RWPE2 (cell line): Measurements from ENCODE around the gene TRAPPC2L.

Experiments
- ATAC-seq: fragments of 200-7000 bp; cut with Tn5 transposase; 3 replicates; pipeline ENCODE4 v1.9.1; 2021; ENCODE audit warnings: low read depth
- DNase-seq: peaks from one replicate; pipeline ENCODE4 v3.0.0-alpha.2; 2020; ENCODE audit warnings: low spot score
- H3K27ac ChIP-seq: fragments of 450-650 bp; 2 replicates; pipeline ENCODE4 v1.5.1; 2017; ENCODE audit warnings: mild to moderate bottlenecking; ENCODE audit not compliant: poor library complexity, severe bottlenecking
- H3K27me3 ChIP-seq: fragments of 250-450 bp; sonication (Bioruptor Pico); 2 replicates; pipeline ENCODE4 v1.5.1; 2021; ENCODE audit warnings: mild to moderate bottlenecking, moderate library complexity; ENCODE audit not compliant: insufficient read depth, poor library complexity, severe bottlenecking
- H3K36me3 ChIP-seq: fragments of 250-450 bp; sonication (Bioruptor Pico); 2 replicates; pipeline ENCODE4 v1.5.1; 2020; ENCODE audit warnings: low read depth, mild to moderate bottlenecking, moderate library complexity
- H3K4me1 ChIP-seq: fragments of 250-450 bp; sonication (Bioruptor Pico); 2 replicates; pipeline ENCODE4 v1.5.1; 2021; ENCODE audit warnings: mild to moderate bottlenecking, moderate library complexity; ENCODE audit not compliant: insufficient read depth, poor library complexity, severe bottlenecking
- H3K4me3 ChIP-seq: fragments of 250-450 bp; sonication (Bioruptor Pico); 2 replicates; pipeline ENCODE4 v1.5.1; 2021; ENCODE audit warnings: mild to moderate bottlenecking, moderate library complexity; ENCODE audit not compliant: severe bottlenecking
- H3K9me3 ChIP-seq: fragments of 250-450 bp; sonication (Bioruptor Pico); 2 replicates; pipeline ENCODE4 v1.5.1; 2021; ENCODE audit warnings: mild to moderate bottlenecking, moderate library complexity; ENCODE audit not compliant: severe bottlenecking
- TF ChIP-seq, protein P1 (sequence below): fragments of 450-650 bp; IDR thresholded peaks from one replicate; pipeline ENCODE4 v1.5.1; 2017; ENCODE audit warnings: mild to moderate bottlenecking, moderate library complexity; ENCODE audit not compliant: poor library complexity, severe bottlenecking

The TRAPPC2L gene

GRCh38 chr16:88883946-88884345 lies 27.0 kb downstream of the TRAPPC2L start:
- H3K9me3 ChIP-seq: no peaks in the 10 kb centered on the region
- H3K4me1 ChIP-seq: peaks cover 2% of the 10 kb centered on the region
- no peak overlapping the region for H3K27ac ChIP-seq
- no peaks in the 10 kb centered on the region for H3K36me3 ChIP-seq
- no peak overlapping the region for H3K4me3 ChIP-seq
- H3K27me3 ChIP-seq: peaks cover 9% of the 10 kb centered on the region
- no peak for DNase-seq
- TF ChIP-seq, protein P1, sequence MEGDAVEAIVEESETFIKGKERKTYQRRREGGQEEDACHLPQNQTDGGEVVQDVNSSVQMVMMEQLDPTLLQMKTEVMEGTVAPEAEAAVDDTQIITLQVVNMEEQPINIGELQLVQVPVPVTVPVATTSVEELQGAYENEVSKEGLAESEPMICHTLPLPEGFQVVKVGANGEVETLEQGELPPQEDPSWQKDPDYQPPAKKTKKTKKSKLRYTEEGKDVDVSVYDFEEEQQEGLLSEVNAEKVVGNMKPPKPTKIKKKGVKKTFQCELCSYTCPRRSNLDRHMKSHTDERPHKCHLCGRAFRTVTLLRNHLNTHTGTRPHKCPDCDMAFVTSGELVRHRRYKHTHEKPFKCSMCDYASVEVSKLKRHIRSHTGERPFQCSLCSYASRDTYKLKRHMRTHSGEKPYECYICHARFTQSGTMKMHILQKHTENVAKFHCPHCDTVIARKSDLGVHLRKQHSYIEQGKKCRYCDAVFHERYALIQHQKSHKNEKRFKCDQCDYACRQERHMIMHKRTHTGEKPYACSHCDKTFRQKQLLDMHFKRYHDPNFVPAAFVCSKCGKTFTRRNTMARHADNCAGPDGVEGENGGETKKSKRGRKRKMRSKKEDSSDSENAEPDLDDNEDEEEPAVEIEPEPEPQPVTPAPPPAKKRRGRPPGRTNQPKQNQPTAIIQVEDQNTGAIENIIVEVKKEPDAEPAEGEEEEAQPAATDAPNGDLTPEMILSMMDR: no peak
- no peak for ATAC-seq

DNA sequence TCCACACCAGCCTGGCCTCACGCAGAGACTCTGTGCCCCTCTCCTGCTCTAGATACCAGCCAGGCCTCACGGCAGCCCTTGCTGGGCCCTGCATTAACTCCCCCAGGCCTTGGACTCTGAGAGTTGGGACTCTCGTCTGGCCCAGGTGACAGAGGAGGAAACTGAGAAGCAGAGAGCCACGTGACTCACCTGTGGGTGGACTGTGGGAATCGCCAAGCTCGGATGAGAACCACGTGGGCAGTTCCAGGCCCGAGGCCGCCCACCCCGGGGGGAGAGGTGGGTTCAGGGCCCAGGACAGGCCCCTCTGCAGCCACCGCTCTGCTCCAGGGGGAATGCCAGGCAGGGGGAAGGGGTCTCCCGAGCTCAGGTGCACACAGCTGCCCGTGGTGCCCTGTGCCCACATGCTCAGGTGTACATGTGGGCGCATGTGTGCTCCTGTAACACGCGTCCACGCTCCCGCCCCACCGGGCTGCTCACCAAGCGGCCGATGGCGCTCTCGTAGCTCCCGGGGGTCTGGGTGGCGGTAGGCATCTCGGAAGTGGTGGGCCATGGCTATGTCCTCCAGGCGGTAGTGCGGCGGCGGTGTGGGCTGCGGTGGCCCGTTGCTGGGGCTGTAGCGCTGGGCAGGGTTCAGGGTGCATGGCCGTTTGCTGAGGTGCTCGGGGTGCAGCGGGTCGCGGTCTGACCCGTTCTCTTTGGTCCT lies 27.8 kb downstream of the TRAPPC2L start:
- TF ChIP-seq, protein P1: no peak
- Histone ChIP-seq H3K27ac (no peak overlapping the region), H3K9me3 (no peaks in the 10 kb centered on the region), H3K4me1 (no peaks in the 10 kb centered on the region), H3K4me3 (no peak overlapping the region), H3K27me3 (peaks cover 9% of the 10 kb centered on the region), H3K36me3 (no peaks in the 10 kb centered on the region)
- DNase-seq (no peak), ATAC-seq (no peak)

DNA sequence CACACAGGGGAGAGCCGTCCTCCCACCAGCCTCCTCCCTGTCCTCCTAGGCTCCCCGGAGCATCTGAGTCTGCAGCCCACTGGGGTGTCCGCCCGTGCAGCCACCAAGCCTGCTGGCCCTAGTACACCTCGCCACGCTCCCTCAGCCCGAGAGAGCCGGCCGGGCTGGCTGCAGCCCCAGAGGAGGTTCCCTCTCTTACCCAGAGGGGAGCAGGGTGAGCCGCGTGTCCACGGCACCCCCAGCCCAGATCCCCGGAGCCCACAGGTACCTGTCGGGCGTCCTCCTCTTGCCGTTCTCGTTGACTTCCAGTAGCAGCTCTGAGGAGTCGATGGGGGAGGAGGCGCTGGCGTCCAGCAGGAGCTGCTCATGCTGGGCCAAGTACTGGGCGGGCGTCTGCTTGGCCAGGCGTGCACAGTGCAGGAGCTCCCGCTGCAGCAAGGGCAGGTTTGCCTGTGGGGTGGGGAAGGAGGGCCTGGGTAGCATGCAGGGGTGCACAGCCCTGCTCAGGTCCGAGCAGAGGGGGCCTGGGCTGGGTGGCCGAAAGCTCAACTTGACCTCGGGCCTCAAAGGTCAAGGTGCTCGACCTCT lies 28.9 kb downstream of the TRAPPC2L start:
- Histone ChIP-seq H3K4me1 (no peaks in the 10 kb centered on the region), H3K4me3 (no peak overlapping the region), H3K9me3 (no peaks in the 10 kb centered on the region), H3K36me3 (no peaks in the 10 kb centered on the region), H3K27ac (no peak overlapping the region), H3K27me3 (peaks cover 5% of the 10 kb centered on the region)
- TF ChIP-seq, protein P1: no peak
- ATAC-seq: no peak
- DNase-seq: no peak

- H3K9me3 ChIP-seq: no peaks in the 10 kb centered on the region
- H3K4me1 ChIP-seq: no peaks in the 10 kb centered on the region
- TF ChIP-seq, protein P1: no peak
- H3K4me3 ChIP-seq: no peak overlapping the region
- ATAC-seq: no peak
- DNase-seq: no peak
- no peaks in the 10 kb centered on the region for H3K36me3 ChIP-seq
- H3K27ac ChIP-seq: no peak overlapping the region
- H3K27me3 ChIP-seq: no peaks in the 10 kb centered on the region
Observed at GRCh38 chr16:88886420-88886844, 29.5 kb downstream of the TRAPPC2L start.
